Astrocyte (in vitro differentiated cells and primary cell): ENCODE data around the gene ST6GALNAC3. TPM values are rescaled to one million over a fixed set of nuclear protein-coding genes. Genes with fewer than 3 reads are reported as not detected.

Source experiments
- DNase-seq: peaks from one replicate; pipeline ENCODE4 v3.0.0-alpha.2; 2010; ENCODE audit warnings: low read depth
- FAIRE-seq: peaks from 2 replicates; lab custom pipeline; 2011; peaks lifted over from hg19 to GRCh38; lab: Jason Lieb, UNC
- H2AFZ ChIP-seq: 2 replicates; pipeline ENCODE4 v1.6.0; 2012; ENCODE audit warnings: low read depth, low read length, inconsistent platforms
- H3K27ac ChIP-seq: 2 replicates; pipeline ENCODE4 v1.5.1; 2011; ENCODE audit warnings: low read depth, low read length, inconsistent platforms
- H3K27me3 ChIP-seq: 2 replicates; pipeline ENCODE4 v1.6.0; 2011; ENCODE audit warnings: low read length, inconsistent platforms; ENCODE audit not compliant: insufficient read depth
- H3K36me3 ChIP-seq: 2 replicates; pipeline ENCODE4 v1.5.1; 2011; ENCODE audit warnings: low read length, inconsistent platforms; ENCODE audit not compliant: insufficient read depth
- H3K4me1 ChIP-seq: 2 replicates; pipeline ENCODE4 v1.5.1; 2011; ENCODE audit warnings: low read length, inconsistent platforms; ENCODE audit not compliant: insufficient read depth
- H3K4me2 ChIP-seq: 2 replicates; pipeline ENCODE4 v1.6.0; 2012; ENCODE audit warnings: low read length, inconsistent platforms
- H3K4me3 ChIP-seq: 2 replicates; pipeline ENCODE4 v1.5.1; 2011; ENCODE audit warnings: low read depth, mild to moderate bottlenecking, low read length, inconsistent platforms; ENCODE audit not compliant: insufficient read depth
- H3K79me2 ChIP-seq: 2 replicates; pipeline ENCODE4 v1.6.0; 2012; ENCODE audit warnings: mild to moderate bottlenecking, low read length, inconsistent platforms; ENCODE audit not compliant: insufficient read depth
- H3K9ac ChIP-seq: 2 replicates; pipeline ENCODE4 v1.6.0; 2012; ENCODE audit warnings: mild to moderate bottlenecking, low read length, inconsistent platforms
- H3K9me3 ChIP-seq: 2 replicates; pipeline ENCODE4 v1.5.1; 2012; ENCODE audit warnings: low read depth, mild to moderate bottlenecking, low read length, inconsistent platforms; ENCODE audit not compliant: insufficient read depth
- H4K20me1 ChIP-seq: 2 replicates; pipeline ENCODE4 v1.6.0; 2012; ENCODE audit warnings: low read length, inconsistent platforms; ENCODE audit not compliant: insufficient read depth
- H3K27ac Mint-ChIP-seq: one replicate; pipeline ENCODE4 v1.8.0; 2021; ENCODE audit warnings: mild to moderate bottlenecking, mixed read lengths; ENCODE audit not compliant: unreplicated experiment
- H3K27me3 Mint-ChIP-seq: one replicate; pipeline ENCODE4 v1.8.0; 2021; ENCODE audit warnings: low read depth, mixed read lengths; ENCODE audit not compliant: unreplicated experiment
- H3K36me3 Mint-ChIP-seq: one replicate; pipeline ENCODE4 v1.8.0; 2021; ENCODE audit warnings: low read depth, mixed read lengths; ENCODE audit not compliant: unreplicated experiment
- H3K4me1 Mint-ChIP-seq: one replicate; pipeline ENCODE4 v1.8.0; 2021; ENCODE audit warnings: low read depth, mixed read lengths; ENCODE audit not compliant: unreplicated experiment
- H3K4me3 Mint-ChIP-seq: one replicate; pipeline ENCODE4 v1.8.0; 2021; ENCODE audit warnings: mild to moderate bottlenecking, moderate library complexity, mixed read lengths; ENCODE audit not compliant: unreplicated experiment
- H3K9me3 Mint-ChIP-seq: one replicate; pipeline ENCODE4 v1.8.0; 2021; ENCODE audit warnings: mild to moderate bottlenecking, mixed read lengths; ENCODE audit not compliant: unreplicated experiment
- CTCF ChIP-seq: IDR thresholded peaks from 2 replicates; pipeline ENCODE4 v1.5.1; 2011; ENCODE audit warnings: low read depth, mild to moderate bottlenecking, inconsistent platforms, low read length, moderate library complexity; ENCODE audit not compliant: insufficient read depth
- EZH2 ChIP-seq: IDR thresholded peaks from 2 replicates; pipeline ENCODE4 v1.6.1; 2012; ENCODE audit warnings: mild to moderate bottlenecking, low read length, inconsistent platforms; ENCODE audit not compliant: insufficient read depth
- total RNA-seq: library from RNA; stranded (reverse); gene quantifications from 2 replicates; pipeline ENCODE4 v1.2.1, GENCODE V29; 2021

ST6GALNAC3 gene
- total RNA-seq, 1 donor from 2014 or later: 3.2 TPM

- Mint-ChIP-seq H3K4me3 (no peak overlapping the region), H3K36me3 (no peaks in the 10 kb centered on the region)
Observed at GRCh38 chr1:76381450-76382097, 307.0 kb downstream of the ST6GALNAC3 start.

GRCh38 chr1:76388261-76388660, 313.7 kb downstream of the ST6GALNAC3 start:
- FAIRE-seq (no peak), DNase-seq (no peak)
- TF ChIP-seq EZH2 (no peak), CTCF (no peak)
- Histone ChIP-seq H3K79me2 (no peaks in the 10 kb centered on the region), H3K4me1 (no peaks in the 10 kb centered on the region), H3K9ac (no peak overlapping the region), H3K27ac (no peak overlapping the region), H4K20me1 (no peaks in the 10 kb centered on the region), H3K27me3 (no peaks in the 10 kb centered on the region), H3K9me3 (no peaks in the 10 kb centered on the region), H2AFZ (no peak overlapping the region), H3K4me2 (no peak overlapping the region), H3K36me3 (no peaks in the 10 kb centered on the region), H3K4me3 (no peak overlapping the region)
- H3K4me3 Mint-ChIP-seq: no peak overlapping the region
- no peaks in the 10 kb centered on the region for H3K9me3 Mint-ChIP-seq
- H3K36me3 Mint-ChIP-seq: no peaks in the 10 kb centered on the region
- no peaks in the 10 kb centered on the region for H3K4me1 Mint-ChIP-seq
- peaks cover 6% of the 10 kb centered on the region for H3K27me3 Mint-ChIP-seq
- H3K27ac Mint-ChIP-seq: no peak overlapping the region

More at GRCh38 chr1:76381450-76382097, 307.0 kb downstream of the ST6GALNAC3 start:
- Histone ChIP-seq H3K9ac (no peak overlapping the region), H3K4me1 (no peaks in the 10 kb centered on the region), H3K27me3 (no peaks in the 10 kb centered on the region), H3K9me3 (no peaks in the 10 kb centered on the region), H2AFZ (no peak overlapping the region), H4K20me1 (no peaks in the 10 kb centered on the region), H3K79me2 (no peaks in the 10 kb centered on the region), H3K4me2 (no peak overlapping the region), H3K36me3 (no peaks in the 10 kb centered on the region), H3K27ac (no peak overlapping the region), H3K4me3 (no peak overlapping the region)
- Mint-ChIP-seq H3K4me1 (peaks cover 5% of the 10 kb centered on the region), H3K27me3 (no peaks in the 10 kb centered on the region), H3K9me3 (peaks cover 1% of the 10 kb centered on the region), H3K27ac (no peak overlapping the region)
- TF ChIP-seq CTCF: no peak
- no peak for TF ChIP-seq EZH2
- DNase-seq (peak; percentile 9), FAIRE-seq (no peak)

- no peaks in the 10 kb centered on the region for H3K36me3 ChIP-seq
- Mint-ChIP-seq H3K9me3 (no peaks in the 10 kb centered on the region), H3K4me1 (no peaks in the 10 kb centered on the region), H3K27ac (no peak overlapping the region), H3K36me3 (no peaks in the 10 kb centered on the region), H3K27me3 (peaks cover 6% of the 10 kb centered on the region), H3K4me3 (no peak overlapping the region)
- H3K27ac ChIP-seq: no peak overlapping the region
- H2AFZ ChIP-seq: no peak overlapping the region
- FAIRE-seq: no peak
- no peaks in the 10 kb centered on the region for H3K27me3 ChIP-seq
- H3K9ac ChIP-seq: no peak overlapping the region
- no peak overlapping the region for H3K4me3 ChIP-seq
- no peak overlapping the region for H3K4me2 ChIP-seq
- H4K20me1 ChIP-seq: no peaks in the 10 kb centered on the region
- TF ChIP-seq CTCF (no peak), EZH2 (no peak)
- no peaks in the 10 kb centered on the region for H3K4me1 ChIP-seq
- H3K9me3 ChIP-seq: no peaks in the 10 kb centered on the region
- no peaks in the 10 kb centered on the region for H3K79me2 ChIP-seq
- no peak for DNase-seq
Observed at GRCh38 chr1:76390456-76390855, 315.9 kb downstream of the ST6GALNAC3 start.
